ENCODE results near the gene SCAANT1. TPM values are rescaled to one million over a fixed set of nuclear protein-coding genes. Genes with fewer than 3 reads are reported as not detected.
A peak's percentile ranks its signal among the peaks of the same experiment; 100 is the strongest.

Gene SCAANT1
- total RNA-seq, 1 donor from 2014 or later: not detected

- no peak for DNase-seq (ENCODE audit: low spot score in 2 of 2)
- no peak for FAIRE-seq
Observed at GRCh38 chr3:63934041-63934866, 22.1 kb upstream of the SCAANT1 start.

DNA sequence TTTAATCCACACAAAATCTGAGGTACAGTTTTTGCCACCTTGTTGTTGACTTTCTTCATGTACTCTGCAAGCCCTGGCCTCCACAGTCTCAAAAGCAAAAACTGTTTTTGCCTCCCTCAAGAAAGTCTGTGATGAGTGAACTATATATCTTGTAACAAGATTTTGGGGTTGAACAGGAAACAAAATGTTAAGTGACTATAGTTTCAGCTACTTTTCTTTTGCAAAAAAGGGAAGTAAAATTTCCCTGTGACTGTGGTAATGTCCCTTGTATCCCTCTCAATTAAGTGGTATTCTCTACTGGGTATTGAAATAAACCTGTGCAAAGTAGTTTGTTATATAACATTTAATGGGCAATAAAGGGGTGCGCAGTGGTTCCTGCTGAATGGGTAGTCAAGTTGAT lies 21.3 kb upstream of the SCAANT1 start:
- no peak for DNase-seq (ENCODE audit: low spot score in 2 of 2)
- FAIRE-seq: no peak

DNA sequence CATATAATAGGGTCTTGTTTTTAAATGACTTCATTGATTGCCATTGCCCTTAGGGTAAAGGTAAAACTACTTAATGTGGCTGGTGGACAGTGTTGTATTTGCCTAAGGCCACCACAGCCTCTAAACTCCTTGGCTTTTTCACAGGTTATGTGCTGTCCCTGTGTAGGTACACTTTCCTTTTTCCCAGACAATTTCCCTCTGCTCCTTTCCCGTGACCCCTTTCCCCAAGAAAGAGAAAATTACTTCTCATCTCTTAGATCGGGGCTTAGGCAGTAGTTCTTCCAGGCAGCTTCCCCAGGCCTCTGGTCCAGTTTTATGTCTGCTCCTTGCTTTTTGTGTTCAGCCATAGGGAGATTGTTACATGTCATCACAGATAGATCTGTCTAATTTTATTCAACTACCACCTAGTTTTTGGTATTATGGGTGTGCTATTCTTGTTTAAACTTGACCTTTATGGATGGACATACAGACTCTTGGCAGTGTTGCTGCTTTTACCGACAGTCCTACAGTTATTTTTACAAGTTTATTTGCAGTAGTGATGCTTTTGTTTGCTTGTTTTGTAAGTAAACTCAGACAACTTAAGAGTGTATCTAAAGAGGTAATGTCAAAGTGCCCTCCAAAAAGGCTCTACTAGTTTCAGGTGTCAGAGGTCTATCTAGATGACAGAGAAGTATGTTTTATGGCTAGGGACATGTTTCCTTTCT lies 20.5 kb upstream of the SCAANT1 start:
- DNase-seq (ENCODE audit: low spot score in 2 of 2) (no peak), FAIRE-seq (no peak)

- DNase-seq (ENCODE audit: low spot score in 2 of 2): no peak
- no peak for FAIRE-seq
Observed at GRCh38 chr3:63931290-63931689, 19.1 kb upstream of the SCAANT1 start.

DNA sequence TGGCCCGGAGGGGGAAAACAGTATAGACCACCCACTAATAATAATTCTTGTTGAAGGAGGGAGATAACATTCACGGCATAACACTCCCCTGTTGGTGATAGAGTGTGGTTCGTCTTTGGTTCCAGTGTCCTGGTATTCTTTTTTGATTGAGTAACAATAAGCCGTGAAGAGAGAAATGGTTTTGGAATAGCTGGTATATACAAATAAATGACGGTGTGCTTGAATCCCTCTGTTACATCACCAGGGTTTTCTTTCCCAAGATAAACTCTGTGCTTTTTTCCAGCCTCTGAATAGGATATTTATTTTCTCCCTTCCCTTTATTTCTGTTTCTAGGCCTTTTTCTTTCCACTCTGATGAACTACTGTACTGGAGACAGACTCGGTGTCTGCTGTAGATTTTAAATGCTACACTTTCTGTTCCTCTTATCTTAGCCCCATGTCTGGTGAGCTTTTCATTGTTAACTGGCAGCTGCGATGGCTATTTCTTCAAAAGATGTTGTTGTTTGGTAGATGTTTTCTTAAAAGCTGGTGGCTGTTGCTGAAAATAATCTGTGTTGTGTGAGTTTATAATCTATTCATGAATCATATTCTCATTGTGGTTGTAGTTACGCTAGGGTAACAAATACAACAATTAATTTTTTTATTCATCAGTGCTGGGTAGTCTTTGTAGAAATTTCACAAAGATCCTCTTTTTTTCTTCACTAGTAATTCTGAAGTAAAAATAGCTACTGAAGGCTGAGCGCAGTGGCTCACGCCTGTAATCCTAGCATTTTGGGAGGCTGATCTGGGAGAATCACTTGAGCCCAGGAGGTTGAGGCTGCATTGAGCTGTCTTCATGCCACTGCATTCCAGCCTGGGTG lies 15.5 kb upstream of the SCAANT1 start:
- FAIRE-seq (no peak), DNase-seq (ENCODE audit: low spot score in 2 of 2) (no peak)

DNA sequence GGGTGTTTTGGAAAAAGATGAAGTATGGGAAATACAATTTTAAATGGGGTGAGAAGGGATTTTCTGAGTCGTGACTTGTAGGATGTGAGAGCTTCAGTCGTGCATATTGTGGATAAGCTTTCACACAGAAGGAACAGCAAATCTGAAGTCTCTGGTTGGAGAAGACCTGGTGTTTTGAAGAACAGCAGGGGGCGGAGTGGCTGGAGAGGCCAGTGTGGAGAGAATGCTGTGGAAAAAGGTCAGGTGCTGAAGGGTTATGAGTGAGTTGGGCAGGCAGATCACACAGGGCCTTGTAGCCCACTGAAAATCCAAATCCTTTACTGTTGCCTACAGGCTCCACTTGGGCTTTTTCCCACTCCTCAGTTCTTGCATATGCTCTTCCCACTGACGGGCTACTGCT lies 14.1 kb upstream of the SCAANT1 start:
- no peak for FAIRE-seq
- DNase-seq (ENCODE audit: low spot score in 2 of 2): no peak

DNA sequence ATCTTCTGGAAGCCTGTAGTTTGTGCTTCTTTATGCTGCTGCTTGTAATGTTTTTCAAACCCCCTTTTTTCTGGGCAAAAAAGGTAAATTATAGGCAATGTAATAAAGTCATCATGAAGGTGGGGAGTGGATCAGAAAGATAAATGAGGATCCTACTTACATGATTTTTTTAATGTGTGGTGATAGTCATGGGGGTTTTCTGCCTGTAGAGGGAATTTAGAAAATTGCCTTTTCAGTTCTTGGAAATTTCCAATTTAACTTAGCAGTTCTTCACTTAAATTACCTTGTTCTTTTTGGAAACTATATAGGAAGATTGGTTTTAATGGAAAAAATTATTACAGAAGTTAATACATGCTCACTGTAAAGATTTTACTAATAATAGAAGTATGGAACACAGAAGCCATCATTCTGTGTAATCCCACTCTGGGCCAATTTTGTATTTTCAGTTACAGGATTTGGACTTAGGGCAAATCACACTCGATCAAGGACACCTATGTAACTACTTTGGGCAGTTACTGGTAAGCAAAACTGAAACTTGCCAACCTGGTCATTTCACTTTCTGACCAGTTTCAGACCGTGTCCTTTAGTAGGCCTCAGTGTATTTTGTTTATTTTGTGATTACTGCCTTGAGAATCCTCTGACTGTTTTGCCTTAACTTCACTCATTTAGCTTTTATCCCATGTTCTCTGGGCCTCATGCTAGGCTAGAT lies 10.5 kb upstream of the SCAANT1 start:
- no peak for FAIRE-seq
- no peak for DNase-seq (ENCODE audit: low spot score in 2 of 2)

GRCh38 chr3:63921741-63922482 lies 9.7 kb upstream of the SCAANT1 start:
- FAIRE-seq: no peak
- DNase-seq (ENCODE audit: low spot score in 2 of 2): no peak

- DNase-seq (ENCODE audit: low spot score in 2 of 2) (no peak), FAIRE-seq (no peak)
Observed at GRCh38 chr3:63920001-63920400, 7.8 kb upstream of the SCAANT1 start.

DNA sequence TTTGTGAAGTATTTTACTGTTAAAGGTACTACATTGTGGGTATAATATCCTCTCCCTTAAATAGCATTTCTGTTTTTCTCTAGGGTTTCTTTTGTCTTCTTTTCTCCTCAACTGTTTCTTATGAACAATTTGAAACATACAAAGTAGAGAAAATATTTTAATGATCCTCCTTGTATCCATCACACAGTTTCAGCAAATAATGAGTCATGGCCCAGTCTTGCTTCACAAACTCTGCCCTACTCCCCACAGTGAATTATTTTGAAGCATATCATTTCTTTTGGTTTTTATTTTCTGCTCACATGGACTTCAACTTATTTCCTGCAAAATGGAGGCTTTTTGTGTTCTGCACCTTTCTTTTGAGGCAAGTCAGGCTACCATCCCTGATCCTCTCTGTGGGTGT lies 6.1 kb upstream of the SCAANT1 start:
- FAIRE-seq (no peak), DNase-seq (ENCODE audit: low spot score in 2 of 2) (no peak)

DNA sequence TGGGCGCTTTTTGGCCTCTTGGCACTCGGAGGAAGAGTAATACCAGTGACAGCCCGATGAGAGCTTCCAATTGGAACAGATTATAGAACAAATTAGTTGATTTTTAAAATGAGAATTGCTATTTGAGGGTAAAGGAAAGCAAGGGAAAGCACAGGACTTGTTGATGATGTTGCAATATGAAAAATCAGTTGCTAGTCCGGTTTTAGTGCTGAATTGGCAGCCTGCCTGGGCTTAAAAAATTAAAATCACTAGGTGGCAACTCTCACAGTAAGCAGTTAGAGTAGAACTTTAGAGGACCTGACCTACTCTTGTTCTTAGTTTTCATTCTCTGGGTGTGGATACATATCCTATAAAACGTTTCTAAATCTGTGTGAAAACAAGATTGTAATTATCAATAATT lies 2.1 kb upstream of the SCAANT1 start:
- FAIRE-seq (no peak), DNase-seq (ENCODE audit: low spot score in 2 of 2) (no peak)

GRCh38 chr3:63912768-63913588 lies 795 bp upstream of the SCAANT1 start:
- no peak for FAIRE-seq
- peak; percentile 56 to 58 for DNase-seq (ENCODE audit: low spot score in 2 of 2)

GRCh38 chr3:63911509-63911872 lies 692 bp downstream of the SCAANT1 start:
- FAIRE-seq: no peak
- peak in 1 of 2 donors; percentile 32 for DNase-seq (ENCODE audit: low spot score in 2 of 2)

- FAIRE-seq (no peak), DNase-seq (ENCODE audit: low spot score in 2 of 2) (no peak)
Observed at GRCh38 chr3:63910891-63911290, 1.3 kb downstream of the SCAANT1 start.

DNA sequence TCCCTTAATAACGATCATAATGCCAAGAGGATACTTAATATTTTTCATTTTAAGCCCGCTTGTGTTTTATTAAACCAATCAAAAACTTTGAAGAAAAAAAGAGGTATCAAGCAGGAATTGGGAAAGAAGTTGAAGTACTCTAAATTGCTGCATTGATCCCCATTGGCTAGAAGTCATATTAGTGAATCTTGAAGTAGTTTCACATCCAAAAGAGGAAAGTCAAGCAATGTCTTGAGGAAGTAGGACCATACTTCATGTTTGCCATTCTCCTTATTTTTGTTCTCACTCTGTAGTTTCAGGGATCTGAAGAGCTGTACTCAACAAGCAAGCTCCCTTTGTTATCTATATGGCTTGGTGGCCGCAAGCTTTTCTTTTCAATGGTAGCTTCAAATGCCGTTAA lies 2.2 kb downstream of the SCAANT1 start:
- FAIRE-seq (no peak), DNase-seq (ENCODE audit: low spot score in 2 of 2) (no peak)

GRCh38 chr3:63909431-63909830 lies 2.8 kb downstream of the SCAANT1 start:
- DNase-seq (ENCODE audit: low spot score in 2 of 2): no peak
- FAIRE-seq: no peak

- FAIRE-seq: no peak
- DNase-seq (ENCODE audit: low spot score in 2 of 2): no peak
Observed at GRCh38 chr3:63908776-63909175, 3.4 kb downstream of the SCAANT1 start.

GRCh38 chr3:63908081-63908736 lies 4.0 kb downstream of the SCAANT1 start:
- DNase-seq (ENCODE audit: low spot score in 2 of 2): no peak
- no peak for FAIRE-seq
